ENCODE measurements around the gene CYP3A5. TPM values are rescaled to one million over a fixed set of nuclear protein-coding genes. Genes with fewer than 3 reads are reported as not detected.

The CYP3A5 gene
- total RNA-seq, 1 donor from 2014 or later: 26.4 TPM

DNA sequence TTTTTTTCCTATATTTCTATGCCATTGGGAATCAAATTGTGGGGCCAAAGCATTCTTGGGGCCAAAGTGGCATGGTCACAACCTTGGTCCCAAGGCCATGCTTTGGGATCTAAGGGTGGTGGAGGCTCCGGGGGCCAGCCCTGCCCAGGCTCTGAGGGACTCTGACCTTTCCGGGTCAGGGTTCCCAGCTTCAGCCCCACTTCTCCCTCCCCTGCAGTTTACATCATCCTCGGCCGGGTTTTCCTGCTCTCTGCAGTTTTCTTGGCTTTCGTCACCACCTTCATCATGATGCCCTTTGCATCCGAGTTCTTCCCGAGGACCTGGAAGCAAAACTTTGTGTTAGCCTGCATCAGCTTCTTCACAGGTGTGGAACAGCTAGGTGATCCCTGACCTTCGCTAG is 73.3 kb downstream of the CYP3A5 start:
- ATAC-seq: no peak

DNA sequence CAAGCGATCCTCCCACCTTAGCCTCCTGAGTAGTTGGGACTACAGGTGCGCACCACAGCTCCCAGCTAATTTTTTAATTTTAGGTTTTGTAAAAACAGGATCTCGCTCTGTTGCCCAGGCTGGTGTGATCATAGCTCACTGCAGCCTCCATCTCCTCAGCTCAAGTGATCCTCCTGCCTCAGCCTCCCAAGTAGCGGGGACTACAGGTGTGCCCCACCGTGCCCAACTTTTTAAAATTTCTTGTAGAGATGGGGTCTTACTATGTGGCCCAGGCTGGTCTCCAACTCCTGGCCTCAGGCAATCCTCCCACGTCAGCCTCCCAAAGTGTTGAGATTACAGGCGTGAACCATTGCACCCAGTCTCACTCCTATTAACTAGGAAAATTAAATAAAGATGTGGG is 74.3 kb downstream of the CYP3A5 start:
- ATAC-seq: no peak

DNA sequence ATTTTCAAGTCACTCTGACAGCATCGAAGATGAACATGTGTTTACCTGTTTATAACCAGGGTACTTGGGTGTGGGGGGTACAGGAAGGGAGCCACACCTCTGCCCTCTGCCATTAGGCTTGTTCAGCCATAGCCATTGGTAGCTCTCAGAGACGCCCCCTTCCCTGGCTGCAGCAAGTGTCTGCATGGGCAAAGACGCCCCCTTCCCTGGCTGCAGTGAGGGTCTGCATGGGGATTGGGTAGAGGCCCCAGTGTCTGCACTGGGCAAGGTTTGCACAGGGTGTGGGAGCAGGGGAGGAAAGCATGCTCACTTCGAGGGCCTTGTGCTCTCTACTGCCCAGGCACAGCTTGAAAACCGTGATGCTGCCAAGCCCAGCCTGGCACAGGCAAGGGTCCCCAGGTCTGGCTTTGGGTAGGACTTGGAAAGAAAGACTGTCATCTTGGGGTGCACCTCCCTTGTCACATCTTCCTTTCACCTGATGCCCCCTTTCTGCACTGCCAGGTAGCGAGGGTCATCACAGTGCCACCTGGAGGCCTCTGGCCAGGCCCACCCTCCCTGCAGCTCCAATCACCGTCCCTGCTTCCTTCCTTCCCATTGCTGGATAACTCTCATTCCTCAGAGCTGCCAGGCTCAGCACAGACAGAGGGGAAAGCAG is 78.0 kb downstream of the CYP3A5 start:
- ATAC-seq: no peak

DNA sequence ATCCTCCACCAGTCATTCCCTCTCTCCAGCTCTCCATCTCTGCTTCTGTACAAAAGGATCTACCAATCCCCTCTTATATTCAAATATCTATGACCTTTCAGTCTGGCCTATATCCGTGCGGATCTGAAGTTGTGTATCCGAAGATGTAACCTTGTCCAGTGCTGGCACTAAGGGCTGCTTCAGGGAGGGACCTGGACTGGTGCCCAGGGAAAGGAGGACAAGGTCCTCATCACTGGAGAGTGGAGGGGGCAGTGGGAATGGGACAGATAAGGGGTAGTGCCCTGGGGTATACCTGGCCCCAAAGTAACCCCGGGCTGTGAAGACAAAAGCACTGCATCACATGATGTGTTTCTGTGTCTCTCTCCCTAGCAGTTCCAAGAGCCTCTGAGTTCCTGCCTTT is 80.0 kb downstream of the CYP3A5 start:
- no peak for ATAC-seq

Other genes with a start within 250 kb of the CYP3A5 start
- gene PTCD1, start 241.2 kb downstream of the CYP3A5 start, total RNA-seq: 4.0 TPM
- 23.8 TPM for gene CPSF4, start 241.1 kb downstream of the CYP3A5 start, total RNA-seq
- gene ATP5MF, start 213.8 kb downstream of the CYP3A5 start, total RNA-seq: 409 TPM
- 4.2 TPM for gene ZNF789, start 207.1 kb downstream of the CYP3A5 start, total RNA-seq
- gene ZNF394, start 179.7 kb downstream of the CYP3A5 start, total RNA-seq: 15.4 TPM
- gene ZKSCAN5, start 175.3 kb downstream of the CYP3A5 start, total RNA-seq: 3.3 TPM
- 3.3 TPM for gene FAM200A, start 127.9 kb downstream of the CYP3A5 start, total RNA-seq
- 49.9 TPM for gene ZNF655, start 121.4 kb downstream of the CYP3A5 start, total RNA-seq
- gene TMEM225B, start 81.7 kb downstream of the CYP3A5 start, total RNA-seq: 1.00 TPM
- gene ZSCAN25, start 63.0 kb downstream of the CYP3A5 start, total RNA-seq: 9.6 TPM
- gene CYP3A7, start 55.2 kb upstream of the CYP3A5 start, total RNA-seq: not detected
- 0.24 TPM for gene CYP3A4, start 104.2 kb upstream of the CYP3A5 start, total RNA-seq
- not detected for gene CYP3A43, start 148.0 kb upstream of the CYP3A5 start, total RNA-seq
- gene OR2AE1, start 197.0 kb upstream of the CYP3A5 start, total RNA-seq: 0.28 TPM
- 13.9 TPM for gene TRIM4, start 239.5 kb upstream of the CYP3A5 start, total RNA-seq
- gene GJC3, start 249.6 kb upstream of the CYP3A5 start, total RNA-seq: 0.20 TPM

Measured in esophagus mucosa (tissue), 1 donor.